ENCODE data around the gene AKT3. TPM values are rescaled to one million over a fixed set of nuclear protein-coding genes. Genes with fewer than 3 reads are reported as not detected.

Gene AKT3
- 23.5 and 35.9 TPM in 2 replicates for total RNA-seq

GRCh38 chr1:243850202-243850451, at the start of gene AKT3:
Gene AKT3, minus strand, starts transcription at chr1:243850243. Its CDS starts 7,073 bp downstream, at chr1:243843170.

Other genes with a start within 250 kb of the AKT3 start
- 6.7 and 8.4 TPM in 2 replicates for gene ZBTB18, start 201.0 kb upstream of the AKT3 start, total RNA-seq